ENCODE results near the gene HAUS7. TPM values are rescaled to one million over a fixed set of nuclear protein-coding genes. Genes with fewer than 3 reads are reported as not detected.

HAUS7 gene
- total RNA-seq, 2 experiments from 2014 or later: 54.4 to 56.3 TPM

- no peaks in the 10 kb centered on the region for H3K36me3 Mint-ChIP-seq
- no peaks in the 10 kb centered on the region for H3K9me3 Mint-ChIP-seq (ENCODE audit: low read depth)
- ATAC-seq (no peak), DNase-seq (no peak)
- CTCF ChIA-PET: no interaction called here
- H3K27me3 Mint-ChIP-seq: peaks cover under 1% of the 10 kb centered on the region
- H3K4me3 Mint-ChIP-seq: no peak overlapping the region
- no peaks in the 10 kb centered on the region for H3K4me1 Mint-ChIP-seq
- no peak overlapping the region for H3K27ac Mint-ChIP-seq
Measured at GRCh38 chrX:153443476-153444332, 26.7 kb downstream of the HAUS7 start.

GRCh38 chrX:153442463-153442862 lies 27.9 kb downstream of the HAUS7 start:
- no peak for ATAC-seq

GRCh38 chrX:153441981-153442380 lies 28.4 kb downstream of the HAUS7 start:
- Mint-ChIP-seq H3K36me3 (no peaks in the 10 kb centered on the region), H3K27me3 (peaks cover 4% of the 10 kb centered on the region), H3K27ac (no peak overlapping the region), H3K9me3 (ENCODE audit: low read depth) (no peaks in the 10 kb centered on the region), H3K4me1 (no peaks in the 10 kb centered on the region), H3K4me3 (no peak overlapping the region)
- ATAC-seq (no peak), DNase-seq (no peak)
- CTCF ChIA-PET: no interaction called here

More at GRCh38 chrX:153442463-153442862, 27.9 kb downstream of the HAUS7 start:
- CTCF ChIA-PET: no interaction called here
- Mint-ChIP-seq H3K27me3 (peaks cover 4% of the 10 kb centered on the region), H3K27ac (no peak overlapping the region), H3K4me1 (no peaks in the 10 kb centered on the region), H3K36me3 (no peaks in the 10 kb centered on the region), H3K9me3 (ENCODE audit: low read depth) (no peaks in the 10 kb centered on the region), H3K4me3 (no peak overlapping the region)
- DNase-seq: no peak

GRCh38 chrX:153441296-153441695 lies 29.1 kb downstream of the HAUS7 start:
- Mint-ChIP-seq H3K9me3 (ENCODE audit: low read depth) (no peaks in the 10 kb centered on the region), H3K27me3 (peaks cover 6% of the 10 kb centered on the region), H3K4me3 (no peak overlapping the region), H3K27ac (no peak overlapping the region), H3K4me1 (no peaks in the 10 kb centered on the region), H3K36me3 (no peaks in the 10 kb centered on the region)
- ATAC-seq: no peak
- CTCF ChIA-PET: no interaction called here
- DNase-seq: no peak

- Mint-ChIP-seq H3K27me3 (peaks cover 6% of the 10 kb centered on the region), H3K4me3 (no peak overlapping the region), H3K36me3 (no peaks in the 10 kb centered on the region), H3K9me3 (ENCODE audit: low read depth) (no peaks in the 10 kb centered on the region), H3K27ac (no peak overlapping the region), H3K4me1 (no peaks in the 10 kb centered on the region)
- ATAC-seq (no peak), DNase-seq (no peak)
- CTCF ChIA-PET: no interaction called here
Measured at GRCh38 chrX:153440556-153441135, 29.7 kb downstream of the HAUS7 start.

GRCh38 chrX:153439977-153440376 lies 30.4 kb downstream of the HAUS7 start:
- CTCF ChIA-PET: no interaction called here
- Mint-ChIP-seq H3K27ac (no peak overlapping the region), H3K36me3 (no peaks in the 10 kb centered on the region), H3K9me3 (ENCODE audit: low read depth) (no peaks in the 10 kb centered on the region), H3K4me1 (no peaks in the 10 kb centered on the region), H3K27me3 (peaks cover 6% of the 10 kb centered on the region), H3K4me3 (no peak overlapping the region)
- ATAC-seq: no peak
- no peak for DNase-seq

GRCh38 chrX:153438532-153438931 lies 31.8 kb downstream of the HAUS7 start:
- H3K4me3 Mint-ChIP-seq: no peak overlapping the region
- H3K4me1 Mint-ChIP-seq: no peaks in the 10 kb centered on the region
- no peaks in the 10 kb centered on the region for H3K9me3 Mint-ChIP-seq (ENCODE audit: low read depth)
- CTCF ChIA-PET: interaction anchor here (0.8 to 2.2 kb wide), 4 partner anchors 25 to 497 kb away, joined by 3 to 11 read pairs (median 6); no protein-coding TSS in a partner anchor
- no peak for DNase-seq
- H3K36me3 Mint-ChIP-seq: no peaks in the 10 kb centered on the region
- peaks cover 6% of the 10 kb centered on the region for H3K27me3 Mint-ChIP-seq
- H3K27ac Mint-ChIP-seq: no peak overlapping the region
- no peak for ATAC-seq

GRCh38 chrX:153435845-153436244 lies 34.5 kb downstream of the HAUS7 start:
- H3K36me3 Mint-ChIP-seq: no peaks in the 10 kb centered on the region
- peaks cover 6% of the 10 kb centered on the region for H3K27me3 Mint-ChIP-seq
- no peak for DNase-seq
- no peaks in the 10 kb centered on the region for H3K4me1 Mint-ChIP-seq
- no peak overlapping the region for H3K4me3 Mint-ChIP-seq
- ATAC-seq: no peak
- H3K9me3 Mint-ChIP-seq (ENCODE audit: low read depth): no peaks in the 10 kb centered on the region
- H3K27ac Mint-ChIP-seq: no peak overlapping the region
- CTCF ChIA-PET: no interaction called here

GRCh38 chrX:153434801-153435200 lies 35.6 kb downstream of the HAUS7 start:
- DNase-seq (no peak), ATAC-seq (no peak)
- Mint-ChIP-seq H3K27ac (no peak overlapping the region), H3K4me3 (no peak overlapping the region), H3K27me3 (peaks cover 6% of the 10 kb centered on the region), H3K9me3 (ENCODE audit: low read depth) (no peaks in the 10 kb centered on the region), H3K36me3 (no peaks in the 10 kb centered on the region), H3K4me1 (no peaks in the 10 kb centered on the region)
- CTCF ChIA-PET: no interaction called here

- CTCF ChIA-PET: no interaction called here
Measured at GRCh38 chrX:153433781-153434285, 36.5 kb downstream of the HAUS7 start.

GRCh38 chrX:153433161-153433680 lies 37.2 kb downstream of the HAUS7 start:
- Mint-ChIP-seq H3K4me1 (no peaks in the 10 kb centered on the region), H3K36me3 (no peaks in the 10 kb centered on the region), H3K27ac (no peak overlapping the region), H3K27me3 (peaks cover 2% of the 10 kb centered on the region), H3K4me3 (no peak overlapping the region), H3K9me3 (ENCODE audit: low read depth) (no peaks in the 10 kb centered on the region)
- no peak for DNase-seq
- no peak for ATAC-seq
- CTCF ChIA-PET: no interaction called here

More at GRCh38 chrX:153433781-153434285, 36.5 kb downstream of the HAUS7 start:
- no peaks in the 10 kb centered on the region for H3K36me3 Mint-ChIP-seq
- H3K4me3 Mint-ChIP-seq: no peak overlapping the region
- no peaks in the 10 kb centered on the region for H3K4me1 Mint-ChIP-seq
- no peak overlapping the region for H3K27ac Mint-ChIP-seq
- no peaks in the 10 kb centered on the region for H3K9me3 Mint-ChIP-seq (ENCODE audit: low read depth)
- no peak for DNase-seq
- peaks cover 6% of the 10 kb centered on the region for H3K27me3 Mint-ChIP-seq
- ATAC-seq: no peak

GRCh38 chrX:153430796-153431195 lies 39.6 kb downstream of the HAUS7 start:
- CTCF ChIA-PET: no interaction called here
- DNase-seq (no peak), ATAC-seq (no peak)
- Mint-ChIP-seq H3K4me3 (no peak overlapping the region), H3K4me1 (no peaks in the 10 kb centered on the region), H3K27me3 (no peaks in the 10 kb centered on the region), H3K9me3 (ENCODE audit: low read depth) (no peaks in the 10 kb centered on the region), H3K27ac (no peak overlapping the region), H3K36me3 (no peaks in the 10 kb centered on the region)

GRCh38 chrX:153426204-153426603 lies 44.2 kb downstream of the HAUS7 start:
- ATAC-seq (no peak), DNase-seq (no peak)
- Mint-ChIP-seq H3K36me3 (no peaks in the 10 kb centered on the region), H3K9me3 (ENCODE audit: low read depth) (no peaks in the 10 kb centered on the region), H3K4me1 (no peaks in the 10 kb centered on the region), H3K27ac (no peak overlapping the region), H3K27me3 (no peaks in the 10 kb centered on the region), H3K4me3 (no peak overlapping the region)
- CTCF ChIA-PET: no interaction called here

- no peaks in the 10 kb centered on the region for H3K36me3 Mint-ChIP-seq
- H3K27me3 Mint-ChIP-seq: no peaks in the 10 kb centered on the region
- H3K9me3 Mint-ChIP-seq (ENCODE audit: low read depth): no peaks in the 10 kb centered on the region
- no peaks in the 10 kb centered on the region for H3K4me1 Mint-ChIP-seq
- ATAC-seq (no peak), DNase-seq (no peak)
- H3K27ac Mint-ChIP-seq: no peak overlapping the region
- no peak overlapping the region for H3K4me3 Mint-ChIP-seq
- CTCF ChIA-PET: no interaction called here
Measured at GRCh38 chrX:153423652-153424051, 46.7 kb downstream of the HAUS7 start.
